ENCODE measurements around the gene TMTC2.

The TMTC2 gene

GRCh38 chr12:82686168-82687020 lies at the start of gene TMTC2:
TMTC2 (plus strand) TSS chr12:82686906.
- peak; percentile 93 for DNase-seq

DNA sequence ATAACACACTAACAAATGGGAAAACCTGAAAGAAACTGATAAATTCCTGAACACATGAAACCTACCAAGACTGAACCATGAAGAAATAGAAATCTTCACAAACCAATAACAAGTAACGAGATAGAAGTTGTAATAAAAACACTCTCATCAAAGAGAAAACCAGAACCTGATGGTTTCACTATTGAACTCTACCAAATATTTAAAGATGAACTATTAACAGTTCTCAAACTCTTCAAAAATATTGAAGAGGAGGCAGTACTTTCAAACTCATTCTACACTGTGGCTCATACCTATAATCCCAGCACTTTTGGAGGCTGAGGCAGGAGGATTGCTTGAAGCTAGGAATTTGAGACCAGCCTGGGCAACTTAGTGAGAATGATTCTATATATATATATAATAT lies 48.4 kb upstream of the TMTC2 start:
- DNase-seq: no peak

- DNase-seq: no peak
These were observed 41.8 kb upstream of the TMTC2 start for GRCh38 chr12:82644896-82645295.

DNA sequence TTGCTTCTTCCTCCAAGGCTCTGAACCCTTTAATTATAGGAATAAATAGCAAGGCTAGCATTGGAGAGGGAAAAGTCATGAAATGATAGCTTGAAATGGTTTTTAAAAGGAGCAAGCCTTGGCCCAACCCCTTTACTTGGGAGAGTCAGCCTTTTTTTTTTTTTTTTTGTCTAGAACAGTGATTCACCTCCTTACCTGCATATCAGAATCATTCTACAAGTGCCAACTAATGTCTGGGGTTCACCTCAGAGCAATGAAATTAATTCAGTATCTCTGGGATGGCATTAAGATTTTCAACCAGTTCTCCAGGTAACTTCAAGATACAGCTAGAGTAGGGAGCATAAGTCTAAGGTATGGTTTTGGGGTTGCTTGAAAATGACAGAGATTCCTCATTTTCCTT lies 41.3 kb upstream of the TMTC2 start:
- no peak for DNase-seq

DNA sequence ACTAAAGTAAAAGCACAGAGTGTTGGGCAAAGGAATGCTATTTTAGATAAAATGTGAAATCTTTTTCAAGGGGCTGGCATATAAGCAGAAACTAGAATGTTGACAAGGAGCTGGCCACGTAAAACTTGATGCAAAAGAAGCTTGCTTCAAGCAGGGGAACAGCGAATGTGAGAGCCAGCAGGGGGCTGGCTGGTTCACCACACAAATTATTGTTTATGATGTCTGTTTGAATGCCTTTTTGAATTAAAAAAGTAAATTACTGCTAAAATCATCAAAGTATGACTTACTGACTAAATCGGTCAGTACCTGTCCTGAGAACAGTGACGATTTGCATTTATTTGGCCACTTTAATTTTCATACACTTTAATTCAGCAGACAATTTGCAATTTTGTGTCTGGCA lies 38.9 kb upstream of the TMTC2 start:
- DNase-seq: no peak

DNA sequence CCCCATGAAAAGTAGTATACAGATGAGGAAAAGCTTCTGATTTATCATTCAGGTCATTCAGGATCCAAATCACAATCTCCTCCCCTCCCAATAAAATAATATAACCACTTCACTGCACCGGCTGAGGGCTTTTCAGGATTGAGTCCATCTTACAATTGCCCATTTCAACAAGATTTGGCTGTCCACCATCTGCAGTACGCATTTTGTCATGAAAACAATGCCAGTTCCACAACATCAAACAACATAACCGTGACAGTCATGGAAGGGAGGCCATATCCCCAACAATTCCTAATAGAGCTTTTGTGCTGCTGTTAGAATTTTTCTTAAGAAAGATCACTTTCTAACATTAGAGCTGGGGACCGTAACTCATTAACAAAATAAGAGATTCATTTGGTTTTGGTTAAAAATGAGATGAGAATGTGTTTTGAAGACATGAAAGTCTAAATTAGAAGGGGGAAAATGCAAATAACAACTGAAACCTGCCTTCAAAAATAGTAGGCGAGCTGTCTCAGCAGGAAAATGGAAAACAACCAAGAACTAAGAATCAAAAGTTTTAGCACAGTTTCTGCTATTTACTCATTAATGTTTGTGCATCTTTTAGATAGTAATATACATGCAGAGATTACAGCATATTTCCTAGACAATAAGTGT lies 38.3 kb upstream of the TMTC2 start:
- no peak for DNase-seq

- DNase-seq: peak; percentile 19
These were observed 35.9 kb upstream of the TMTC2 start for GRCh38 chr12:82650627-82651337.

DNA sequence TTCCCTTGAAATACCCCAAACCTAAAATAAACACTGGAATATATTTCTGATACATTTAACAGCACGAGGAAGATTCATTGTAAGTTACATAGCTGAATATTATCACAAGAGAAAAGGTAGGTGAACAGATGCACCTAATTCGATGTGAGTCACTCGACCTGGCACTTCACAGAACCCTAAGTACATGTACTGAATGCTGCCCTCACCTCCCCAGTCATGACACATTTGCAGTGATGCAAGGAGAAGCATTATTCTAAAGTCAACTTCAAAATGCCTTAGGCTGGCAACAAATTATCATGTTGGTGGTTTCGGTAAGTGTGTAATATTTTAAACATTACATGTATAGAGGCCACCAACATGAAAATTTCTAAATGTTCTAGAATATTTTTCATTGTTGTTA lies 35.2 kb upstream of the TMTC2 start:
- DNase-seq: no peak

GRCh38 chr12:82652071-82652470 lies 34.6 kb upstream of the TMTC2 start:
- DNase-seq: no peak

DNA sequence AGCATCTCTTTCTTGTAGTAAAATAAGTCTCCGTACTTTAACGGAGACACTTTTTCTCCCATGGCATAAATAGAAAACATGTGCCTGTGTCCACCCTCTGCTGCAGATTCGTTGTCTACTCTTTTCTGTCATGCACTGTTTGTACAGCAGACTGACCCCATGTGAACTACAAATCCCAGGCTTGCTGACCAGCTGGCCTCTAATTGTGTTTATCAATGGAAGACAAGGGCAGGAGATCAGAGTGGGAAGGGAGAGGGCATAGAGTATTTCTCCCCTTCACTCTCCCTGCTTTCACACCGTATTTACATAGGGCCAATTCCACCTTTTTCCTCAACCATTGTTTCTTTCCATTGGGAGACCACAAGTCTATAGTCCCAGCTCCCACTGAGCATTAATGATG lies 31.0 kb upstream of the TMTC2 start:
- DNase-seq: no peak

- no peak for DNase-seq
These were observed 27.1 kb upstream of the TMTC2 start for GRCh38 chr12:82659343-82660207.

GRCh38 chr12:82660541-82661325 lies 26.0 kb upstream of the TMTC2 start:
- no peak for DNase-seq

GRCh38 chr12:82663893-82664292 lies 22.8 kb upstream of the TMTC2 start:
- DNase-seq: no peak

GRCh38 chr12:82665142-82665923 lies 21.4 kb upstream of the TMTC2 start:
- DNase-seq: no peak

DNA sequence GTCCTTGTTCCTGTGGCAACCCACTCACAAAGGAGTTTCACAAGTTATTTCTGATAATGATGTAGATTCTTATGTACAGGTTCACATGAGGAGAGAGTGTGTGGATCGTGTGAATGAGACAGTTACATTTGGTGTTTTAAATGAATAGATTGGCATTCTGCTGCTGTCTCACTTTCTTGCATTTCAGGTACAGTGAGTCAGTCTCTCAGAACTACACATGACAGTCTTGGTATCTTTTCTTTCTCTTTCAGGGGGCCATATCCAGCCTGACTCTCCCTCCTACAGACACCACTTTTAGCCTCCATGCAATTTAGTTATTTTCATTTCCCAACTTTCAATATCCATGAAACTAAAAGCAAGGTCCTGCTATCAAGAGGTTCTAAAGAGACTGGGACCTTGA lies 19.9 kb upstream of the TMTC2 start:
- no peak for DNase-seq

GRCh38 chr12:82671673-82672195 lies 15.0 kb upstream of the TMTC2 start:
- DNase-seq: no peak

GRCh38 chr12:82672811-82673495 lies 13.8 kb upstream of the TMTC2 start:
- DNase-seq: no peak

- no peak for DNase-seq
These were observed 13.0 kb upstream of the TMTC2 start for GRCh38 chr12:82673698-82674097.

DNA sequence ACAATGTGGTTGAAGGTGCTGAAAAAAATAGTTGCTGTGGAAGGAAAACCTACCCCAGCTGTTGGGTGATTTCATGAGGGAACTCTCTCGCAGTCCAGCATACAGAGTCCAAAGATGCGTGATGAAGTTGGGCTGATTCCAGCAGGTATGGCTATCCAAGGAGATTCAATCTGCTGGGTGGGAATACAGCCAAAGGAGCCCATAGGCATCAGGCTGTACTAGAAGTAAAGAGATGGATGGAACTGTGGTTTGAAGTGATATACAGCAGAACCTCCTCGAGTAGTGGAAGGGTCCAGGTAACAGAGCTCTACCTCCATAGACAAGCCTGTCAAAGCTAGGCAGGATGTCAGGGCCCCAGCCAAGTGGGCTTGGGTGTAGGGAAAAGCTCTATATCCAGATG lies 11.5 kb upstream of the TMTC2 start:
- no peak for DNase-seq

GRCh38 chr12:82682326-82682725 lies 4.4 kb upstream of the TMTC2 start:
- DNase-seq: no peak

Measured in CD4-positive, alpha-beta T cell treated with Interleukin-10 for 1 hour (primary cell).